B cell (primary cell): ENCODE measurements around the gene RAB11FIP5. TPM values are rescaled to one million over a fixed set of nuclear protein-coding genes. Genes with fewer than 3 reads are reported as not detected.

Source experiments
- ATAC-seq: fragments of 200-7000 bp; cut with Tn5 transposase; one replicate; pipeline ENCODE4 v1.10.0; 2021; ENCODE audit warnings: low read depth, mild to moderate bottlenecking, moderate number of reproducible peaks, moderate library complexity
- CTCF ChIA-PET: fragments of 350-600 bp; sonication (Branson Sonifier 250); formaldehyde crosslinking; loops from one replicate; lab custom pipeline; 2021; ENCODE audit warnings: antibody characterized with exemption, inconsistent platforms; lab: Charles Lee
- POLR2A ChIA-PET: fragments of 350-600 bp; sonication (Branson Sonifier 250); formaldehyde crosslinking; loops from one replicate; lab custom pipeline; 2021; ENCODE audit warnings: antibody characterized with exemption; lab: Charles Lee
- DNase-seq: peaks from one replicate; pipeline ENCODE4 v3.0.0; 2013
- H2AFZ ChIP-seq: 2 replicates; pipeline ENCODE4 v1.6.1; 2012; ENCODE audit warnings: mild to moderate bottlenecking, low read depth, low read length; ENCODE audit not compliant: insufficient read depth, poor library complexity, severe bottlenecking
- H3K27ac ChIP-seq, 2 donors: 1 replicate in 1 of 2; 2 replicates in 1 of 2; pipeline ENCODE4 v1.5.1; 2012 to 2013; ENCODE audit warnings: low read length in 2 of 2, mild to moderate bottlenecking in 2 of 2, moderate library complexity in 1 of 2
- H3K27me3 ChIP-seq, 4 experiments: fragments of 200-600 bp in 1 of 4; sonication (generic) in 1 of 4; replicated peaks in 1 of 4; 1 replicate in 2 of 4; 2 replicates in 2 of 4; pipeline versions ENCODE4 v1.6.1 to v1.7.0; 2013 to 2016; ENCODE audit warnings: low read length in 3 of 4, mild to moderate bottlenecking in 2 of 4, mixed read lengths in 1 of 4, moderate library complexity in 1 of 4; ENCODE audit not compliant: insufficient read depth in 4 of 4, control insufficient read depth in 3 of 4; ENCODE audit errors: control extremely low read depth in 1 of 4
- H3K36me3 ChIP-seq, 2 experiments: replicated peaks in 1 of 2; 1 replicate in 1 of 2; 2 replicates in 1 of 2; pipeline versions ENCODE4 v1.6.1 to v1.7.1; 2013; ENCODE audit warnings: low read length in 1 of 2; ENCODE audit not compliant: insufficient read depth in 2 of 2, control insufficient read depth in 1 of 2; ENCODE audit errors: control extremely low read depth in 1 of 2, extremely low read depth in 1 of 2
- H3K4me1 ChIP-seq, 2 donors: fragments of 200-600 bp in 1 of 2; sonication (generic) in 1 of 2; 1 replicate in 1 of 2; 2 replicates in 1 of 2; pipeline versions ENCODE4 v1.5.1 to v1.6.1; 2013 to 2017; ENCODE audit warnings: low read length in 2 of 2; ENCODE audit not compliant: control insufficient read depth in 2 of 2, insufficient read depth in 2 of 2
- H3K4me2 ChIP-seq: replicated peaks from 2 replicates; pipeline ENCODE3; 2012; ENCODE audit warnings: mild to moderate bottlenecking, low read depth, low read length; ENCODE audit not compliant: poor library complexity, severe bottlenecking
- H3K4me3 ChIP-seq, 5 experiments: fragments of 200-600 bp in 1 of 5; sonication (generic) in 1 of 5; 1 replicate in 3 of 5; 2 replicates in 2 of 5; pipeline versions ENCODE4 v1.5.1 to v1.7.0; 2011 to 2016; ENCODE audit warnings: low read length in 4 of 5, mild to moderate bottlenecking in 4 of 5, low read depth in 2 of 5, control low read depth in 1 of 5, moderate library complexity in 1 of 5; ENCODE audit not compliant: insufficient read depth in 1 of 5; ENCODE audit errors: control extremely low read depth in 1 of 5, extremely low read depth in 1 of 5
- H3K79me2 ChIP-seq: fragments of 200-600 bp; sonication (generic); one replicate; pipeline ENCODE4 v1.6.0; 2016; ENCODE audit warnings: low read length; ENCODE audit not compliant: control insufficient read depth, insufficient read depth
- H3K9ac ChIP-seq: fragments of 200-600 bp; sonication (generic); 2 replicates; pipeline ENCODE4 v1.6.1; 2017; ENCODE audit warnings: mild to moderate bottlenecking, low read length, moderate library complexity
- H3K9me3 ChIP-seq, 3 donors: one replicate each; pipeline versions ENCODE4 v1.6.1 to v1.7.1; 2013; ENCODE audit warnings: low read length in 2 of 3; ENCODE audit not compliant: control insufficient read depth in 2 of 3, insufficient read depth in 1 of 3; ENCODE audit errors: control extremely low read depth in 1 of 3
- H4K20me1 ChIP-seq: 2 replicates; pipeline ENCODE4 v1.6.0; 2012; ENCODE audit warnings: mild to moderate bottlenecking, low read length; ENCODE audit not compliant: insufficient read depth, control insufficient read depth, poor library complexity, severe bottlenecking
- H3K27ac Mint-ChIP-seq: one replicate; pipeline ENCODE4 v1.8.0; 2021; ENCODE audit warnings: mixed read lengths
- H3K27me3 Mint-ChIP-seq: one replicate; pipeline ENCODE4 v1.8.0; 2021; ENCODE audit warnings: mixed read lengths
- H3K4me1 Mint-ChIP-seq: one replicate; pipeline ENCODE4 v1.8.0; 2021; ENCODE audit warnings: mixed read lengths
- H3K4me3 Mint-ChIP-seq: one replicate; pipeline ENCODE4 v1.8.0; 2021; ENCODE audit warnings: mixed read lengths
- H3K9me3 Mint-ChIP-seq: one replicate; pipeline ENCODE4 v1.8.0; 2022; ENCODE audit warnings: mixed read lengths; ENCODE audit not compliant: insufficient read depth
- EZH2 ChIP-seq: IDR thresholded peaks from 2 replicates; pipeline ENCODE4 v1.6.1; 2012; ENCODE audit warnings: borderline replicate concordance, low read depth, mild to moderate bottlenecking, moderate library complexity, low read length; ENCODE audit not compliant: insufficient read depth, poor library complexity, severe bottlenecking
- WGBS: methylation state at CpG from one replicate; pipeline ENCODE4 v1.1.5; 2013; ENCODE audit warnings: missing lambda C conversion rate; ENCODE audit not compliant: insufficient coverage; 5-methylcytosine and 5-hydroxymethylcytosine counted together
- intact Hi-C: fragments of 100-400 bp; cut with micrococcal nuclease; formaldehyde crosslinking; loops from one replicate; pipeline ENCODE4 v1.10.0; 2022
- polyA plus RNA-seq: library from polyadenylated mRNA; depleted of rRNA; stranded (reverse); fragments of >200 nt; gene quantifications from 2 replicates; pipeline ENCODE4 v1.2.3, GENCODE V29; 2012
- total RNA-seq, 2 donors: library from RNA; stranded (reverse); fragments of 120-200 nt in 1 of 2; gene quantifications; 1 replicate in 1 of 2; 2 replicates in 1 of 2; pipeline versions ENCODE4 v1.2.3 to v1.2.4, GENCODE V29; 2013 to 2022
- TF ChIP-seq, protein P1 (sequence below): fragments of 200-600 bp; IDR thresholded peaks from one replicate; pipeline ENCODE4 v1.8.0; 2022; ENCODE audit warnings: antibody characterized with exemption, mild to moderate bottlenecking

Gene RAB11FIP5
- total and polyA plus RNA-seq, 2 donors (not counting 1 experiment from before 2014, with no cell fraction given), result 1.7 to 4.6 TPM

DNA sequence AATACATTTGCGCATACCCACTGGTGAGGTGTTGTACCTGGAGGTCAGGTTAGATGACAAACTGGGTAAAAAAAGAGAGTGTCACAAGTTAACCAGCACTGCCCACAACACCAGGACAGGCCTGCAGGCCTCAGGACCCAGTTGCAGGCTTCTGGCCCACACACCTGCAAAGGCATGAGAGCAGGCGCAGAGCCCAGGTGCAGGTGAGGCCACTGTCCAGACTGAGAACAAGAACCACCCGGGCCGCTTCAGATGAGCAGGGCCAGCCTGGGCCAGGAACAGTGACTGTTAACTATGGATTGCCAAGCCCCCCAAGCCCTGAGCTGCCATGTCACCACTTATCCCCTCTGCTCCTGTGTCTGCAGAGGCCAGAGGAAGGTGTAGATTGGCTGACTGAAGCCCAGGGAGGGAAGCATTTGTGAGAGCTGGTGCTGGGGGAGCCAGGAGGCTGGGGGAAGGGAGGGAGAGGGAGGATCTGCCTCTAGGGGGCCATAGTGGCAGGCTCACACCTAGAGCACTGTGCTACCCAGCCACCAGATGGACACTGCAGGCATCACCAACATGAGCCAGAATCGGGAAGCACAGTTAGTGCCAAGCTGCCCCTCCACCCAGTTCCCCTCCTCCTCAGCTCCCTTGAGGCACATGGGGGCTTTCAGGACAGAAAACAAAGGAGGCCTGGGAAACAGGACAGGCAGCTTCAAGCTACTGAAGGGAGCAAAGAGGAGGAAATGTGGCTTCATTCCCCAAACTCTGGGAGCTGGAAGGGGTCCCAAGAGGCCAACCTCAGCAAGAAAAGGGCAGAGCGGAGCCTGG is 76.6 kb downstream of the RAB11FIP5 start:
- ATAC-seq (no peak), DNase-seq (no peak)
- H3K4me2 ChIP-seq, result no peak overlapping the region
- ChIA-PET POLR2A (no interaction called here), CTCF (no interaction called here)
- H3K27ac ChIP-seq, result no peak overlapping the region
- no peaks in the 10 kb centered on the region for H3K27me3 ChIP-seq
- no peak for TF ChIP-seq EZH2
- TF ChIP-seq, protein P1, sequence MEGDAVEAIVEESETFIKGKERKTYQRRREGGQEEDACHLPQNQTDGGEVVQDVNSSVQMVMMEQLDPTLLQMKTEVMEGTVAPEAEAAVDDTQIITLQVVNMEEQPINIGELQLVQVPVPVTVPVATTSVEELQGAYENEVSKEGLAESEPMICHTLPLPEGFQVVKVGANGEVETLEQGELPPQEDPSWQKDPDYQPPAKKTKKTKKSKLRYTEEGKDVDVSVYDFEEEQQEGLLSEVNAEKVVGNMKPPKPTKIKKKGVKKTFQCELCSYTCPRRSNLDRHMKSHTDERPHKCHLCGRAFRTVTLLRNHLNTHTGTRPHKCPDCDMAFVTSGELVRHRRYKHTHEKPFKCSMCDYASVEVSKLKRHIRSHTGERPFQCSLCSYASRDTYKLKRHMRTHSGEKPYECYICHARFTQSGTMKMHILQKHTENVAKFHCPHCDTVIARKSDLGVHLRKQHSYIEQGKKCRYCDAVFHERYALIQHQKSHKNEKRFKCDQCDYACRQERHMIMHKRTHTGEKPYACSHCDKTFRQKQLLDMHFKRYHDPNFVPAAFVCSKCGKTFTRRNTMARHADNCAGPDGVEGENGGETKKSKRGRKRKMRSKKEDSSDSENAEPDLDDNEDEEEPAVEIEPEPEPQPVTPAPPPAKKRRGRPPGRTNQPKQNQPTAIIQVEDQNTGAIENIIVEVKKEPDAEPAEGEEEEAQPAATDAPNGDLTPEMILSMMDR, result no peak
- Mint-ChIP-seq H3K4me1 (peaks cover 9% of the 10 kb centered on the region), H3K27me3 (no peaks in the 10 kb centered on the region), H3K4me3 (no peak overlapping the region), H3K27ac (no peak overlapping the region), H3K9me3 (no peaks in the 10 kb centered on the region)
- intact Hi-C loops, result no loop called here
- no peaks in the 10 kb centered on the region for H3K9me3 ChIP-seq
- H3K36me3 ChIP-seq, result peaks cover 0 to 4% of the 10 kb centered on the region in 2 experiments
- no peak overlapping the region for H3K4me3 ChIP-seq
- H3K4me1 ChIP-seq, result no peaks in the 10 kb centered on the region
- WGBS, result 93% methylated on average over 5 of the region's 6 CpGs
- H3K9ac ChIP-seq, result no peak overlapping the region
- H2AFZ ChIP-seq, result no peak overlapping the region
- H3K79me2 ChIP-seq, result no peaks in the 10 kb centered on the region
- no peaks in the 10 kb centered on the region for H4K20me1 ChIP-seq

DNA sequence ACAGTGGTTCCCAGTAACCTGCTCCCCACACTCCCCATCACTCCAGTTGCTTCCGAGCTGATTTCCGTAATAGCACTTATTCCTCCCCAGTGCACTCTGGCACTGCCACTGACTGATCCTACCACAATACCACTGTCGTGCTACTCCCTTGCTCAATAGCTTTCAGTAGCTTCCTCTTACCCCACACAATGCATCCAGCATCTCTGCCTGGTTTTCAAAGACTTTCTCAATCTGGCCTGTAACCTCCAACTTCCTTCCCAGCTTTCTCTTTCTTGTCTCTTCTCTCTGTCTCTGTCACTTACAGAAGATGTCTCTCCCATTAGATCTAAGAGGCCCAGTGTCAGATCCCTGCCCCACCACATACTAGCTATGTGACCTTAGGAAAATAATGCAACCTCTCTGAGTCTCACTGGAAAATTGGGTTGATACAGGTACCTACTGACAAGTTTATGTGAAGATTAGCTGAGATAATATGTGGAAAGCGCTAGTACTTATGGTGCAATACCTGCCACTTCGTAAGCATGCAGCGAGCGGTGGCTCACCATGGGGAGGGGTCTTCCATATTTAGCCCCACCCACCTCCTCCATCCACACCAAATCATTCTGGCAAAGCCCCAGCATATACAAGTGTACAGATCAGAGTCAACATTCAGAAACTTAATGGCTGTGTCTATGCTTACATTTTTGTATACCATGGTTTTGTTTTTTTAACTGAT is 77.9 kb downstream of the RAB11FIP5 start:
- H3K4me1 Mint-ChIP-seq, result peaks cover 9% of the 10 kb centered on the region
- no peaks in the 10 kb centered on the region for H3K9me3 ChIP-seq
- no peaks in the 10 kb centered on the region for H4K20me1 ChIP-seq
- DNase-seq (no peak), ATAC-seq (no peak)
- no peaks in the 10 kb centered on the region for H3K27me3 ChIP-seq
- no peak overlapping the region for H2AFZ ChIP-seq
- H3K9ac ChIP-seq, result no peak overlapping the region
- POLR2A ChIA-PET, result no interaction called here
- no peak overlapping the region for H3K4me3 Mint-ChIP-seq
- no peaks in the 10 kb centered on the region for H3K4me1 ChIP-seq
- no peaks in the 10 kb centered on the region for H3K27me3 Mint-ChIP-seq
- WGBS, result 98% methylated on average over 3 of the region's 7 CpGs
- no peak overlapping the region for H3K27ac Mint-ChIP-seq
- H3K79me2 ChIP-seq, result no peaks in the 10 kb centered on the region
- no peak for TF ChIP-seq EZH2
- TF ChIP-seq, protein P1, result no peak
- no peaks in the 10 kb centered on the region for H3K36me3 ChIP-seq
- no peaks in the 10 kb centered on the region for H3K9me3 Mint-ChIP-seq
- no peak overlapping the region for H3K4me3 ChIP-seq
- CTCF ChIA-PET, result no interaction called here
- no peak overlapping the region for H3K27ac ChIP-seq
- no peak overlapping the region for H3K4me2 ChIP-seq
- intact Hi-C loops, result no loop called here
